Measurements from ENCODE around the gene GAK. TPM values are rescaled to one million over a fixed set of nuclear protein-coding genes. Genes with fewer than 3 reads are reported as not detected.

Gene GAK
- total RNA-seq, 1 experiment from 2014 or later, result 81.1 TPM

GRCh38 chr4:903066-904046 lies 28.8 kb downstream of the GAK start:
- H3K27me3 ChIP-seq, result no peaks in the 10 kb centered on the region
- no peaks in the 10 kb centered on the region for H3K4me1 ChIP-seq
- H3K9me3 ChIP-seq (replicated peaks), result no peaks in the 10 kb centered on the region; the same call in 1 of the 2 replicates
- DNase-seq, result no peak
- no peak overlapping the region for H3K4me3 ChIP-seq
- peaks cover 12% of the 10 kb centered on the region for H3K36me3 ChIP-seq
- H3K27ac ChIP-seq, result no peak overlapping the region

- Histone ChIP-seq H3K27ac (no peak overlapping the region), H3K27me3 (no peaks in the 10 kb centered on the region), H3K4me1 (no peaks in the 10 kb centered on the region), H3K9me3 (replicated peaks) (no peaks in the 10 kb centered on the region), H3K4me3 (no peak overlapping the region), H3K36me3 (peaks cover 17% of the 10 kb centered on the region)
- DNase-seq, result no peak
Measured at GRCh38 chr4:901192-901910, 30.8 kb downstream of the GAK start.

- H3K27ac ChIP-seq, result no peak overlapping the region
- H3K4me3 ChIP-seq, result no peak overlapping the region
- H3K4me1 ChIP-seq, result no peaks in the 10 kb centered on the region
- peaks cover 24% of the 10 kb centered on the region for H3K36me3 ChIP-seq
- DNase-seq, result no peak
- H3K9me3 ChIP-seq (replicated peaks), result no peaks in the 10 kb centered on the region
- no peaks in the 10 kb centered on the region for H3K27me3 ChIP-seq
Measured at GRCh38 chr4:900721-901120, 31.4 kb downstream of the GAK start.

DNA sequence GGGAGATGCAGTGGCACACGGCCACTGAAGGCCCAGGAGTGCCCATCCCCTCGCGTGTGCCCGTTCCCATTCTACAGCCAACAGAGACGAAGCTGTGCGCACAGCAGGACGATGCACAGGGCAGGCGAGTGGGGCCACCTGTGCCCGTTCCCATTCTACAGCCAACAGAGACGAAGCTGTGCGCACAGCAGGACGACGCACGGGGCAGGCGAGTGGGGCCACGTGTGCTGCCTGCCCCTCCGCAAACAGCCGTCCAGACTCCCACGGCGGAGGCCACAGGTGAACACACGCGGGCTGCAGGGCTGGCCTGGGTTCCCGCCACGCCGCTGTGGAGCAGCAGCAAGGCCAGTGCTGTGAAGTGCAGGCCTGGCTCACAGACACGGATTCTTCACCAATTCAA lies 32.0 kb downstream of the GAK start:
- H3K4me3 ChIP-seq, result no peak overlapping the region
- no peak for DNase-seq
- no peaks in the 10 kb centered on the region for H3K9me3 ChIP-seq (replicated peaks)
- H3K36me3 ChIP-seq, result peaks cover 30% of the 10 kb centered on the region
- H3K27ac ChIP-seq, result no peak overlapping the region
- no peaks in the 10 kb centered on the region for H3K27me3 ChIP-seq
- no peaks in the 10 kb centered on the region for H3K4me1 ChIP-seq

DNA sequence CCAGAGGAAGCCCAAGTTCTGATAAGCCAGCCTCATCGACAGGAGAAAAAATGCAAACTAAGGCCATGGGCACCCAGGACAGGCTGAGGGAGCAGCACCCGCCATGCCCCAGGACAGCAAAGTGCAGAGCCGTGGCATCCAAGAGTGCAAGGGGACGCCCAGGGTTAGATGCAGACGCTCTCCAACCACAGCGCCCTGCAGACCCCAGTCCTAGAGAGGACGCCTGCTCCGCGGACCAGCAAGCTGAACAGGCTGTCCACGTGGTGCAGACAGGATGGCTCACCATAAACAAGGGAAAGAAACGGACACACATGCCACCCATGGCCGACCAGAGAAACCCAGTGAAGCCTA lies 32.6 kb downstream of the GAK start:
- H3K36me3 ChIP-seq, result peaks cover 28% of the 10 kb centered on the region
- H3K4me1 ChIP-seq, result no peaks in the 10 kb centered on the region
- no peaks in the 10 kb centered on the region for H3K27me3 ChIP-seq
- DNase-seq, result no peak
- H3K9me3 ChIP-seq (replicated peaks), result no peaks in the 10 kb centered on the region
- no peak overlapping the region for H3K27ac ChIP-seq
- no peak overlapping the region for H3K4me3 ChIP-seq

DNA sequence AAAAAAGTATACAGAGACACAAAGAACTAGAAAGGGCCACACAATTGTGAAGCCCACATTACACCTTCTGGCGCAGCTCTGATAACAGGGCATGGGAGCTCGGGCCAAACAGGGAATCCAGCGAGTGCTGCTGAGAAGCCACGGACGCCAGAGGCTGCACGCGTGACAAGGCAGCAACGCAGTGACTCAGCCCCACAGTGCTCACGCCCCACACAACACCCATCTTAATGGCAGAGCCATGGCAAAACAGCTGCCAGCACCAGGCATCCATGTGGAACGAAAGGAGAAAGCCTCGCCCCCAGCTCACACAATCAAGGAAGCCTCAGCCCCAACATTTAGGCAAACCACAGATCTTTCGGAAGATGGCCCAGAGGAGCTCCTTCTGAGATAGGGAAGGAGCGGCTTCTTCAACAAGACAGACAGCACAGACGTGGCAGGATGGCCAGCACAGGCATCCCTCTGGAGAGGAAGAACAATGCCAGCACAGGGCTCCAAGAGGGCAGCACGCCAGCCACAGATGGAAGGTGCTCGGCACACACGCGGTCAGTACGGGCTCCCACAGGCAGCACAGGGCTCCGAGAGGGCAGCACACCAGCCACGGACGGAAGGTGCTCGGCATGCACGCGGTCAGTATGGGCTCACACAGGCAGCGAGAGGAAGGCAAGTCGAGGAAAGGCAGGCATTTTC lies 33.1 kb downstream of the GAK start:
- Histone ChIP-seq H3K9me3 (replicated peaks) (no peaks in the 10 kb centered on the region), H3K27ac (no peak overlapping the region), H3K27me3 (no peaks in the 10 kb centered on the region), H3K36me3 (peaks cover 31% of the 10 kb centered on the region), H3K4me1 (no peaks in the 10 kb centered on the region), H3K4me3 (no peak overlapping the region)
- no peak for DNase-seq

DNA sequence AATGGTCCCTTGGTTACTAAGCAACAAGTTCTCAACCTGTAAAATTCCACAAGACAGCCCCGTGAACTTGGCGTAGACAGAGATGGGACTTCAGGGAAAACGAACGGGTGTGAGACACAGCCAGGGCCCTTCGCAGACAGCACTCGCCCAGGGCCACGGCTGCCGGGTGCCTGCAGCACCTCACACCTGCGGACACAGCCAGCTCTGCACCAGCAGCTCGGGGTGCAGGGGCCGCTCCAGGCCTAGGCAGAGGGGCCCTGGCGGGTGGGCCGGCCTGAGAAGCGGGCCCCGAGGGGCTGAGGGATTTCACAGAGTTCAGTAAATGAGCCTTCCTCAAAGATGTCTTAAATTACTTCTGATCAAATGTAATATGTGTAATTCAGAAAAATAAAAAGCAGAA lies 34.0 kb downstream of the GAK start:
- Histone ChIP-seq H3K4me1 (no peaks in the 10 kb centered on the region), H3K27me3 (no peaks in the 10 kb centered on the region), H3K36me3 (peaks cover 38% of the 10 kb centered on the region), H3K27ac (no peak overlapping the region), H3K9me3 (replicated peaks) (no peaks in the 10 kb centered on the region), H3K4me3 (no peak overlapping the region)
- DNase-seq, result no peak

DNA sequence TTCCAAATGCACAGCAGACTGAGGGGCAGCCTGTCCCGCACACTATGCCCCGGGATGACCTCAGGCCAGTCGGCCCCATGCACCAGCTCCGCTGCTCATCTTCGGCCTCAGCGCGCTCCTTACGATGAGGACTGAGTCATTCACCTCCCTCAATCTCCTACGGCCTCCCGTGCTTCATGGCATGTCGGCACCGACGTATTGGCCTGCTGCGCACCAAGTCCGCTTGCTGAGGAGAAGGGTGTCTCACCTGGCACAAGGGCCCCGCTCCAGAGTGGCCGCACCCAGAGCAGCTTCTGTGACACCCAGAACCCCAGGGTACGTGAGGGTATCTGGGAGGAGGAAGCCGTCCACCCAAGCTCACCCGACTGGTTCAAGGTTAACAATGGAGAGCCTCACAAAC lies 35.5 kb downstream of the GAK start:
- no peaks in the 10 kb centered on the region for H3K9me3 ChIP-seq (replicated peaks)
- no peaks in the 10 kb centered on the region for H3K27me3 ChIP-seq
- no peak for DNase-seq
- peaks cover 47% of the 10 kb centered on the region for H3K36me3 ChIP-seq
- no peaks in the 10 kb centered on the region for H3K4me1 ChIP-seq
- H3K27ac ChIP-seq, result no peak overlapping the region
- H3K4me3 ChIP-seq, result no peak overlapping the region

DNA sequence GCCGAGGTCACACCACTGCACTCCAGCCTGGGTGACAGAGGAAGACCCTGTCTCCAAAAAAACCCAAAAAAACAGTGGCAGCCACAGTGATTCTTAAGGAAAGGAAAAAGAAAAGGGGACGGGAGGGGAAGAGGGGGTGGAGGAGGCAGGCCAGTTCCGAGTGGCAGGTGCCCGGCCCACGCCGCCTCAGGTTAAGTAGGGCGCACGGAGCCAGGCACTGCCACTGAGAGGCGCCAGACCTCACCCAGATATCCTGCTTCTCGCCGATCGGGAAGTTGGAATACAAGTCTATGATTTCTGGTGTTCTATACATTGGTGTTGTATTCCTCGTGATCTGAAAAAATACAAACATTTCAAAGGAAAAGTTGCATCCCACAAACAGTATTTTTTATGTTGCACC lies 35.9 kb downstream of the GAK start:
- Histone ChIP-seq H3K4me1 (no peaks in the 10 kb centered on the region), H3K27ac (no peak overlapping the region), H3K9me3 (replicated peaks) (no peaks in the 10 kb centered on the region), H3K36me3 (peaks cover 49% of the 10 kb centered on the region), H3K4me3 (no peak overlapping the region), H3K27me3 (no peaks in the 10 kb centered on the region)
- DNase-seq, result no peak

GRCh38 chr4:895596-895995 lies 36.5 kb downstream of the GAK start:
- Histone ChIP-seq H3K4me3 (no peak overlapping the region), H3K27ac (no peak overlapping the region), H3K4me1 (no peaks in the 10 kb centered on the region), H3K36me3 (peaks cover 49% of the 10 kb centered on the region), H3K9me3 (replicated peaks) (no peaks in the 10 kb centered on the region), H3K27me3 (no peaks in the 10 kb centered on the region)
- no peak for DNase-seq

DNA sequence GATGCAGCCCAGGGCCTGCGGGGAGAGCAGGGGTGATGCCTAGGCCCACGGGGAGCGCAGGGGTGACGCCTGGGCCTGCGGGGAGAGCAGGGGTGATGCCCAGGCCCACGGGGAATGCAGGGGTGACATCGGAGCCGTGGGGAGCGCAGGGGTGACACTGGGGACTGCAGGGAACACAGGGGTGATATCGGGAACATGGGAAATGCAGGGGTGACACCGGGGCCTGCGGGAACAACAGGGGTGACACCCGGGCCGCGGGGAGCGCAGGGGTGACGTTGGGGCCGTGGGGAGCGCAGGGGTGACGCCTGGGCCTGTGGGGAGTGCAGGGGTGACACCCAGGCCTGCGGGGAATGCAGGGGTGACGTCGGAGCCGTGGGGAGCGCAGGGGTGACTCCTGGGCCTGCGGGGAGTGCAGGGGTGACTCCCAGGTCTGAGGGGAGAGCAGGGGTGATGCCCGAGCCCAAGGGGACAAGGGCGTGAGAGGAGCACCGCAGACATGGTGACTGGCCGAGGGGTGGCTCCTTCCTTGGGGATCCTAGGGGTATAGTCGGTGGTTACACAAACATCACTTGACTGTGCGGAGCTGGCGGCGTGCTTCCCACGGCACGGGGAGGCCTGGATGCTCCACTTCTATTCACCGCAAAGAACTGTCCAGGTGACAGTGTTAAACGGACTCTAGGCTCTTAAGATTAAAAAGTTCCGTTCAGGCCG lies 38.0 kb downstream of the GAK start:
- H3K4me1 ChIP-seq, result no peaks in the 10 kb centered on the region
- H3K9me3 ChIP-seq (replicated peaks), result no peaks in the 10 kb centered on the region
- peaks cover 54% of the 10 kb centered on the region for H3K36me3 ChIP-seq
- no peak overlapping the region for H3K27ac ChIP-seq
- no peaks in the 10 kb centered on the region for H3K27me3 ChIP-seq
- no peak for DNase-seq
- no peak overlapping the region for H3K4me3 ChIP-seq

GRCh38 chr4:893276-893994 lies 38.7 kb downstream of the GAK start:
- no peak for DNase-seq
- Histone ChIP-seq H3K27me3 (no peaks in the 10 kb centered on the region), H3K4me3 (no peak overlapping the region), H3K27ac (no peak overlapping the region), H3K9me3 (replicated peaks) (no peaks in the 10 kb centered on the region), H3K36me3 (peaks cover 61% of the 10 kb centered on the region), H3K4me1 (no peaks in the 10 kb centered on the region)

- H3K36me3 ChIP-seq, result peaks cover 64% of the 10 kb centered on the region
- DNase-seq, result no peak
- no peak overlapping the region for H3K4me3 ChIP-seq
- H3K4me1 ChIP-seq, result no peaks in the 10 kb centered on the region
- no peaks in the 10 kb centered on the region for H3K9me3 ChIP-seq (replicated peaks)
- H3K27ac ChIP-seq, result no peak overlapping the region
- no peaks in the 10 kb centered on the region for H3K27me3 ChIP-seq
Measured at GRCh38 chr4:892780-893179, 39.3 kb downstream of the GAK start.

- Histone ChIP-seq H3K27me3 (no peaks in the 10 kb centered on the region), H3K4me1 (no peaks in the 10 kb centered on the region), H3K27ac (no peak overlapping the region), H3K9me3 (replicated peaks) (no peaks in the 10 kb centered on the region), H3K36me3 (peaks cover 62% of the 10 kb centered on the region), H3K4me3 (no peak overlapping the region)
- peak in 1 of 2 experiments; percentile 33 for DNase-seq
Measured at GRCh38 chr4:891747-892146, 40.4 kb downstream of the GAK start.
